Mucosa of rectum (tissue), 2 donors: ENCODE data around the gene MPHOSPH9.
"Not testable (repeated sequence)": the region's sequence is repeated elsewhere in the genome, so short reads cannot be mapped to it uniquely, and the experiment has no call there.

ENCODE experiments used
- H3K27ac ChIP-seq, 2 donors: one replicate each; pipeline ENCODE4 v1.7.0; 2013; ENCODE audit warnings: inconsistent platforms in 2 of 2, low read depth in 2 of 2, low read length in 2 of 2
- H3K27me3 ChIP-seq, 2 donors: one replicate each; pipeline ENCODE4 v1.7.0; 2013; ENCODE audit warnings: low read length in 2 of 2; ENCODE audit not compliant: control insufficient read depth in 2 of 2, insufficient read depth in 2 of 2
- H3K36me3 ChIP-seq, 2 donors: one replicate each; pipeline ENCODE4 v1.7.0; 2013; ENCODE audit warnings: low read length in 2 of 2; ENCODE audit not compliant: control insufficient read depth in 2 of 2, insufficient read depth in 2 of 2
- H3K4me1 ChIP-seq, 2 donors: one replicate each; pipeline ENCODE4 v1.7.0; 2013; ENCODE audit warnings: low read length in 2 of 2, mild to moderate bottlenecking in 1 of 2; ENCODE audit not compliant: control insufficient read depth in 2 of 2, insufficient read depth in 2 of 2
- H3K4me3 ChIP-seq, 2 donors: one replicate each; pipeline ENCODE4 v1.7.0; 2013; ENCODE audit warnings: low read length in 2 of 2
- H3K9ac ChIP-seq, 2 donors: one replicate each; pipeline ENCODE4 v1.7.0; 2013; ENCODE audit warnings: low read length in 2 of 2, low read depth in 1 of 2, mild to moderate bottlenecking in 1 of 2
- H3K9me3 ChIP-seq, 2 donors: one replicate each; pipeline ENCODE4 v1.7.0; 2013; ENCODE audit warnings: low read length in 2 of 2; ENCODE audit not compliant: control insufficient read depth in 2 of 2
- donor health status: healthy.
- donor health status: Normal muscosa, but diverticular disease.

Gene MPHOSPH9

DNA sequence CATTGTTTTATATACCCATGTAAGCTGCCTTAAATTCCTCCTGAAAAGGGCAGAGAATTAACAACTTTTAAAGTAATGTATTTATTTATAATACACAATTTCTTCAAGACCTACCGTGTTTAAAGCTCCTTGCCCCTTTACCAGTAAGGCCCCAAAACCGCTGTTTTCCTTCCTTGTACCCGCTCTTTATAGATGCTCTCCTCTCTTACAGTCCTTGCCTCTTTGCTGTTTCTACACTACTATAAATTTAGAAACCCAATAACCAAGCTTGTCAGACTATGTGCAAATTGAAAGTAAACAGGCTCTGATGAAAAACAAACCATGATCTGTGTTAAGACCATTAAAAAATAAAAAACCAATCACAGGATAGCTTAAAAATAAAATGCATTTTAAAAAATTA, 3.9 kb downstream of the MPHOSPH9 start:
- Histone ChIP-seq H3K9me3 (no peaks in the 10 kb centered on the region), H3K27ac (no peak overlapping the region), H3K36me3 (no peaks in the 10 kb centered on the region), H3K27me3 (no peaks in the 10 kb centered on the region), H3K4me1 (peaks cover 9 to 14% of the 10 kb centered on the region in 2 donors), H3K9ac (no peak overlapping the region), H3K4me3 (peak overlapping the region in 1 of 2 donors; percentile 48)

GRCh38 chr12:123227581-123228258, 5.2 kb downstream of the MPHOSPH9 start:
- H3K27ac ChIP-seq = no peak overlapping the region
- no peaks in the 10 kb centered on the region for H3K27me3 ChIP-seq
- no peaks in the 10 kb centered on the region for H3K9me3 ChIP-seq
- no peak overlapping the region for H3K9ac ChIP-seq
- H3K36me3 ChIP-seq = no peaks in the 10 kb centered on the region
- no peak overlapping the region for H3K4me3 ChIP-seq
- peaks cover 4 to 10% of the 10 kb centered on the region in 2 donors for H3K4me1 ChIP-seq

DNA sequence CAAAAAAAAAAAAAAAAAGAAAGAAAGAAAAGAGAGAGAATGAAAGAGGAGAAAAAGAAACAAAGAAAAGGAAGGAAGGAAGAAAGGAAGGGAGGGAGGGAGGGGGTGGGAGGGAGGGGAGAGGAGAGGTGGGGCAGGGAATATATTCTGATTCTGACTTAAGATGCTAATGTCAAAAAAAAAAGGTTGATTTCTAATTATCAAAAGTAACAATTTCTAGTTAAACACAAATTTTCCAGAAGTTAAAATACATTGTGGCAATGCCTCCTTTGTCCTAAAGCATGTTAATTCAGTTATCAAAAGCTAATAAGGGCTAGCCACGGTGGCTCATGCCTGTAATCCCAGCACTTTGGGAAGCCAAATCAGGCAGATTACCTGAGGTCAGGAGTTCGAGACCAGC, 7.5 kb downstream of the MPHOSPH9 start:
- Histone ChIP-seq H3K9ac (no peak overlapping the region), H3K27me3 (no peaks in the 10 kb centered on the region), H3K4me3 (no peak overlapping the region), H3K9me3 (no peaks in the 10 kb centered on the region), H3K27ac (no peak overlapping the region), H3K36me3 (peaks cover 2 to 6% of the 10 kb centered on the region in 2 donors), H3K4me1 (peaks cover 0 to 3% of the 10 kb centered on the region in 2 donors)

DNA sequence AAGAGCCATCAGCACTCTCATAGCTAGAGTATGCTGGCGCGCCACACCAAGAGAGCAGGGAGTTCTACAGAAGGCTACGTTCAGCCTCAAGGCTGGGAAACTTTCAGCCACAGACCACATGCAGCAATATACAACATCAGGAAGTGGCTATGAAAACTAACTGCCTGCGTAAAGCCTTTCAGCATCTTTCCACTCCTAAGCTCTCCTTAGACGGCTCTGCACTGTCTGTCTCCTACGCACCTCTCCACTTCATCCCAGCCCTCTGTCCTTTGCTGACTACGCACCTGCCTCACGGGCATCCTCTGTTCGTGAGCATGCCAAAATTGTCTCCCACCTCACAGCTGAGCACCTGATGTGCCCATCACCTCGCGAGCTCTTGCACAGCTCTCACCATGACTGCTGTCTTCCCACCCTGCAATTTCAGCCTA, 9.7 kb downstream of the MPHOSPH9 start:
- Histone ChIP-seq H3K9ac (peak overlapping the region in 1 of 2 donors; percentile 10), H3K9me3 (no peaks in the 10 kb centered on the region), H3K27ac (peak overlapping the region in 1 of 2 donors; percentile 67), H3K36me3 (peaks cover 4 to 6% of the 10 kb centered on the region in 2 donors), H3K4me3 (no peak overlapping the region), H3K27me3 (no peaks in the 10 kb centered on the region), H3K4me1 (no peaks in the 10 kb centered on the region)

GRCh38 chr12:123207815-123208214, 25.1 kb downstream of the MPHOSPH9 start:
- not testable (repeated sequence) for H3K27me3 ChIP-seq, H3K9ac ChIP-seq, H3K4me3 ChIP-seq, H3K9me3 ChIP-seq, H3K4me1 ChIP-seq, H3K27ac ChIP-seq
- peaks cover 10 to 15% of the 10 kb centered on the region in 2 donors for H3K36me3 ChIP-seq

DNA sequence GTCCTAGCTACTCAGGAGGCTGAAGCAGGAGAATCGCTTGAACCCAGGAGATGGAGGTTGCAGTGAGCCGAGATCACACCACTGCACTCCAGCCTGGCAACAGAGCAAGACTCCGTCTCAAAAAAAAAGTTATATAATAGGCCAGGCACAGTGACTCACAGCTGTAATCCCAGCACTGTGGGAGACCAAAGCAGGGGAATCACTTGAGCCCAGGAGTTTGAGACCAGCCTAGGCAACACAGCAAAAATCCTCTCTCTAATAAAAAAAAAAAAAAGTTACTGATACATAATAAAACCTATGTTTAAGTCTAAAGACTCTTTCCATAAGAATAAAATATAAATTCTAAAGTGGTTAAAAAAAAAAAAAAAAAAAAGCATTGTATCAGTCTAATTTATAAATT, 26.1 kb downstream of the MPHOSPH9 start:
- not testable (repeated sequence) for H3K4me3 ChIP-seq, H3K9me3 ChIP-seq, H3K4me1 ChIP-seq, H3K27ac ChIP-seq, H3K27me3 ChIP-seq, H3K9ac ChIP-seq
- peaks cover 14 to 20% of the 10 kb centered on the region in 2 donors for H3K36me3 ChIP-seq

- Histone ChIP-seq H3K9me3 (no peaks in the 10 kb centered on the region), H3K4me1 (no peaks in the 10 kb centered on the region), H3K9ac (no peak overlapping the region), H3K27me3 (no peaks in the 10 kb centered on the region), H3K36me3 (peaks cover 10 to 11% of the 10 kb centered on the region in 2 donors), H3K27ac (no peak overlapping the region), H3K4me3 (no peak overlapping the region)
These were observed 32.5 kb downstream of the MPHOSPH9 start for GRCh38 chr12:123200414-123200813.

GRCh38 chr12:123199936-123200335, 33.0 kb downstream of the MPHOSPH9 start:
- Histone ChIP-seq H3K9me3 (no peaks in the 10 kb centered on the region), H3K27me3 (no peaks in the 10 kb centered on the region), H3K36me3 (peaks cover 10% of the 10 kb centered on the region in 2 donors), H3K4me3 (no peak overlapping the region), H3K9ac (no peak overlapping the region), H3K27ac (no peak overlapping the region), H3K4me1 (no peaks in the 10 kb centered on the region)

GRCh38 chr12:123187637-123188036, 45.3 kb downstream of the MPHOSPH9 start:
- H3K27me3 ChIP-seq = no peaks in the 10 kb centered on the region
- peaks cover 8 to 24% of the 10 kb centered on the region in 2 donors for H3K36me3 ChIP-seq
- no peak overlapping the region for H3K4me3 ChIP-seq
- H3K9me3 ChIP-seq = no peaks in the 10 kb centered on the region
- no peak overlapping the region for H3K27ac ChIP-seq
- no peak overlapping the region for H3K9ac ChIP-seq
- no peaks in the 10 kb centered on the region for H3K4me1 ChIP-seq

DNA sequence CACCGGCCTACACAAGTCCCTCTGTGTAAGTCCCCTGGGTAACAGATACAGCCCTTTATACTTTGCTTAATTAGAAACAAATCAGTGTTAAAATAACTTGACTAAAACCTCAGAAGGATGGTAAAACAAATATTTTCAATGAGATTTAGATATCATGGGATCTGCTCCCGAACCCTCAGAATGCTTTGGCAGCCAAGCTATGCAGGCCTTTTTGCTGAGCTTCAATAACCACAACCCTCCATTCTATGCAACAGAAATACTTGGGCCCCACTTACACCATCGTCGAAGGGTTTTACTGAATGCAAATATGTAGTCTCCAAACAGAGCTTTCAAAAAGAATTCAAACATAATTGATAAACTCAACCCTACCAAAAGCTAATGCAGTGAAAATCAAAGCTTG, 52.8 kb downstream of the MPHOSPH9 start:
- no peaks in the 10 kb centered on the region for H3K4me1 ChIP-seq
- H3K27ac ChIP-seq = no peak overlapping the region
- H3K4me3 ChIP-seq = no peak overlapping the region
- H3K9me3 ChIP-seq = no peaks in the 10 kb centered on the region
- H3K9ac ChIP-seq = no peak overlapping the region
- H3K27me3 ChIP-seq = no peaks in the 10 kb centered on the region
- H3K36me3 ChIP-seq = peaks cover 8 to 9% of the 10 kb centered on the region in 2 donors
